HEK293 (cell line): ENCODE data around the gene RTN4IP1.

Experiments used
- CTCF ChIA-PET: fragments of 350-600 bp; formaldehyde crosslinking; extraction: SDS; loops from one replicate; lab custom pipeline; 2021; ENCODE audit warnings: antibody characterized with exemption; lab: Yijun Ruan, JAX
- POLR2A ChIA-PET: fragments of 300-600 bp; formaldehyde crosslinking; extraction: SDS; loops from one replicate; lab custom pipeline; 2020; ENCODE audit warnings: antibody characterized with exemption, inconsistent platforms; lab: Yijun Ruan, JAX
- H3K27ac ChIP-seq: fragments of 200-500 bp; sonication (Bioruptor generic); 2 replicates; pipeline ENCODE4 v1.5.1; 2014; ENCODE audit warnings: low read depth, low read length, control low read depth, inconsistent platforms; ENCODE audit errors: extremely low read depth
- H3K36me3 ChIP-seq, 2 experiments: fragments of 200-500 bp in 1 of 2; sonication (Bioruptor generic) in 1 of 2; 1 replicate in 1 of 2; 2 replicates in 1 of 2; pipeline ENCODE4 v1.5.1; 2014 to 2017; ENCODE audit warnings: inconsistent platforms in 2 of 2, low read length in 2 of 2; ENCODE audit not compliant: control insufficient read depth in 2 of 2, insufficient read depth in 1 of 2
- H3K4me1 ChIP-seq: fragments of 200-500 bp; sonication (Bioruptor generic); 2 replicates; pipeline ENCODE4 v1.5.1; 2014; ENCODE audit warnings: mild to moderate bottlenecking, low read length, inconsistent platforms; ENCODE audit not compliant: control insufficient read depth, insufficient read depth
- H3K4me3 ChIP-seq: 2 replicates; pipeline ENCODE4 v1.5.1; 2011; ENCODE audit warnings: low read depth, mild to moderate bottlenecking, control low read depth, low read length, moderate library complexity
- H3K9me3 ChIP-seq: fragments of 200-500 bp; sonication (Bioruptor generic); 2 replicates; pipeline ENCODE4 v1.5.1; 2014; ENCODE audit warnings: low read depth, low read length, inconsistent platforms; ENCODE audit not compliant: control insufficient read depth, insufficient read depth
- HOXA7 ChIP-seq: sonication (generic); formaldehyde crosslinking; IDR thresholded peaks from 2 replicates; pipeline ENCODE4 v1.8.1; 2022; ENCODE audit warnings: missing genetic modification reagents, borderline replicate concordance
- HOXC10 ChIP-seq: sonication (generic); formaldehyde crosslinking; IDR thresholded peaks from 2 replicates; pipeline ENCODE4 v1.8.1; 2023; ENCODE audit warnings: mild to moderate bottlenecking, missing genetic modification reagents
- KLF1 ChIP-seq: fragments of 450-650 bp; formaldehyde crosslinking; IDR thresholded peaks from 2 replicates; pipeline ENCODE4 v1.5.1; 2016; ENCODE audit warnings: missing biosample characterization, missing genetic modification characterization
- KLF8 ChIP-seq: fragments of 450-650 bp; formaldehyde crosslinking; IDR thresholded peaks from 2 replicates; pipeline ENCODE4 v1.5.1; 2016; ENCODE audit warnings: missing biosample characterization, missing genetic modification characterization
- SP2 ChIP-seq: fragments of 450-650 bp; formaldehyde crosslinking; IDR thresholded peaks from 2 replicates; pipeline ENCODE4 v1.5.1; 2016; ENCODE audit warnings: missing biosample characterization, missing genetic modification characterization
- TCF7L2 ChIP-seq: IDR thresholded peaks from 2 replicates; pipeline ENCODE4 v1.6.1; 2011; ENCODE audit warnings: low read depth, mild to moderate bottlenecking, inconsistent platforms, low read length, moderate library complexity, borderline replicate concordance
- WT1 ChIP-seq: fragments of 450-650 bp; formaldehyde crosslinking; IDR thresholded peaks from 2 replicates; pipeline ENCODE4 v1.5.1; 2016; ENCODE audit warnings: missing biosample characterization, missing genetic modification characterization
- ZBTB17 ChIP-seq: fragments of 450-650 bp; formaldehyde crosslinking; IDR thresholded peaks from 2 replicates; pipeline ENCODE4 v1.5.1; 2016; ENCODE audit warnings: missing biosample characterization, missing genetic modification characterization
- ZBTB8A ChIP-seq: fragments of 450-650 bp; formaldehyde crosslinking; IDR thresholded peaks from 2 replicates; pipeline ENCODE4 v1.5.1; 2016; ENCODE audit warnings: missing biosample characterization, missing genetic modification characterization
- ZFP41 ChIP-seq: fragments of 450-650 bp; formaldehyde crosslinking; IDR thresholded peaks from 2 replicates; pipeline ENCODE4 v1.5.1; 2016; ENCODE audit warnings: missing biosample characterization, missing genetic modification characterization, borderline replicate concordance
- ZNF114 ChIP-seq: fragments of 450-650 bp; formaldehyde crosslinking; IDR thresholded peaks from 2 replicates; pipeline ENCODE4 v1.5.0; 2017; ENCODE audit warnings: missing biosample characterization, missing genetic modification characterization
- ZNF140 ChIP-seq: fragments of 450-650 bp; formaldehyde crosslinking; IDR thresholded peaks from 2 replicates; pipeline ENCODE4 v1.5.1; 2016; ENCODE audit warnings: missing biosample characterization, missing genetic modification characterization
- ZNF214 ChIP-seq: fragments of 450-650 bp; formaldehyde crosslinking; IDR thresholded peaks from 2 replicates; pipeline ENCODE4 v1.5.1; 2017; ENCODE audit warnings: missing biosample characterization, mild to moderate bottlenecking, missing genetic modification characterization, borderline replicate concordance
- ZNF221 ChIP-seq: fragments of 450-650 bp; formaldehyde crosslinking; IDR thresholded peaks from 2 replicates; pipeline ENCODE4 v1.5.1; 2017; ENCODE audit warnings: missing biosample characterization, missing genetic modification characterization, borderline replicate concordance
- ZNF223 ChIP-seq: fragments of 450-650 bp; formaldehyde crosslinking; IDR thresholded peaks from 2 replicates; pipeline ENCODE4 v1.5.1; 2016; ENCODE audit warnings: missing biosample characterization, missing genetic modification characterization
- ZNF239 ChIP-seq: fragments of 450-650 bp; formaldehyde crosslinking; IDR thresholded peaks from 2 replicates; pipeline ENCODE4 v1.5.1; 2016; ENCODE audit warnings: missing biosample characterization, missing genetic modification characterization
- ZNF324 ChIP-seq: fragments of 450-650 bp; formaldehyde crosslinking; IDR thresholded peaks from 2 replicates; pipeline ENCODE4 v1.5.1; 2016; ENCODE audit warnings: missing biosample characterization, missing genetic modification characterization
- ZNF433 ChIP-seq: fragments of 450-650 bp; formaldehyde crosslinking; IDR thresholded peaks from 2 replicates; pipeline ENCODE4 v1.5.1; 2016; ENCODE audit warnings: missing biosample characterization, missing genetic modification characterization, low read depth
- ZNF501 ChIP-seq: fragments of 450-650 bp; formaldehyde crosslinking; IDR thresholded peaks from 2 replicates; pipeline ENCODE4 v1.5.1; 2016; ENCODE audit warnings: missing biosample characterization, missing genetic modification characterization
- ZNF510 ChIP-seq: fragments of 450-650 bp; formaldehyde crosslinking; IDR thresholded peaks from 2 replicates; pipeline ENCODE4 v1.5.1; 2018; ENCODE audit warnings: mild to moderate bottlenecking, missing genetic modification characterization, missing biosample characterization; ENCODE audit not compliant: insufficient replicate concordance
- ZNF521 ChIP-seq: fragments of 450-650 bp; formaldehyde crosslinking; IDR thresholded peaks from 2 replicates; pipeline ENCODE4 v1.5.1; 2017; ENCODE audit warnings: missing biosample characterization, mild to moderate bottlenecking, missing genetic modification characterization
- ZNF544 ChIP-seq: fragments of 450-650 bp; formaldehyde crosslinking; IDR thresholded peaks from 2 replicates; pipeline ENCODE4 v1.5.0; 2017; ENCODE audit warnings: missing biosample characterization, missing genetic modification characterization
- ZNF654 ChIP-seq: fragments of 450-650 bp; formaldehyde crosslinking; IDR thresholded peaks from 2 replicates; pipeline ENCODE4 v1.5.1; 2016; ENCODE audit warnings: low read depth, missing biosample characterization, missing genetic modification characterization
- ZNF768 ChIP-seq: fragments of 450-650 bp; formaldehyde crosslinking; IDR thresholded peaks from 2 replicates; pipeline ENCODE4 v1.5.1; 2018; ENCODE audit warnings: missing biosample characterization, mild to moderate bottlenecking, missing genetic modification characterization
- ZSCAN30 ChIP-seq: fragments of 450-650 bp; IDR thresholded peaks from 2 replicates; pipeline ENCODE4 v1.5.1; 2018; ENCODE audit warnings: missing biosample characterization, mild to moderate bottlenecking, missing genetic modification characterization, moderate library complexity
- TF ChIP-seq, protein P1 (sequence below): fragments of 450-650 bp; formaldehyde crosslinking; IDR thresholded peaks from 2 replicates; pipeline ENCODE4 v1.5.0; 2017; ENCODE audit warnings: missing biosample characterization, missing genetic modification characterization, borderline replicate concordance
- TF ChIP-seq, protein P2 (sequence below): fragments of 450-650 bp; formaldehyde crosslinking; IDR thresholded peaks from 2 replicates; pipeline ENCODE4 v1.5.1; 2016; ENCODE audit warnings: missing biosample characterization, missing genetic modification characterization
- TF ChIP-seq, protein P3 (sequence below): fragments of 450-650 bp; formaldehyde crosslinking; IDR thresholded peaks from 2 replicates; pipeline ENCODE4 v1.5.1; 2017; ENCODE audit warnings: missing biosample characterization, missing genetic modification characterization
- TF ChIP-seq, protein P4 (sequence below): IDR thresholded peaks from 2 replicates; pipeline ENCODE4 v1.6.1; 2011; ENCODE audit warnings: mild to moderate bottlenecking, low read depth, low read length, borderline replicate concordance

The RTN4IP1 gene

GRCh38 chr6:106530502-106530901, 98.8 kb downstream of the RTN4IP1 start:
- H3K9me3 ChIP-seq: no peaks in the 10 kb centered on the region
- TF ChIP-seq ZSCAN30 (tag by site-specific recombination) (no peak), ZNF214 (tag by site-specific recombination) (no peak), ZBTB17 (no peak), ZNF221 (tag by site-specific recombination) (no peak), ZNF114 (no peak), SP2 (no peak), ZNF768 (no peak), HOXA7 (no peak), ZNF324 (tag by site-specific recombination) (no peak), ZNF501 (no peak), ZNF654 (no peak), TCF7L2 (no peak), ZFP41 (no peak), ZNF544 (tag by site-specific recombination) (no peak), KLF1 (tag by site-specific recombination) (no peak), KLF8 (no peak)
- TF ChIP-seq, protein P1, sequence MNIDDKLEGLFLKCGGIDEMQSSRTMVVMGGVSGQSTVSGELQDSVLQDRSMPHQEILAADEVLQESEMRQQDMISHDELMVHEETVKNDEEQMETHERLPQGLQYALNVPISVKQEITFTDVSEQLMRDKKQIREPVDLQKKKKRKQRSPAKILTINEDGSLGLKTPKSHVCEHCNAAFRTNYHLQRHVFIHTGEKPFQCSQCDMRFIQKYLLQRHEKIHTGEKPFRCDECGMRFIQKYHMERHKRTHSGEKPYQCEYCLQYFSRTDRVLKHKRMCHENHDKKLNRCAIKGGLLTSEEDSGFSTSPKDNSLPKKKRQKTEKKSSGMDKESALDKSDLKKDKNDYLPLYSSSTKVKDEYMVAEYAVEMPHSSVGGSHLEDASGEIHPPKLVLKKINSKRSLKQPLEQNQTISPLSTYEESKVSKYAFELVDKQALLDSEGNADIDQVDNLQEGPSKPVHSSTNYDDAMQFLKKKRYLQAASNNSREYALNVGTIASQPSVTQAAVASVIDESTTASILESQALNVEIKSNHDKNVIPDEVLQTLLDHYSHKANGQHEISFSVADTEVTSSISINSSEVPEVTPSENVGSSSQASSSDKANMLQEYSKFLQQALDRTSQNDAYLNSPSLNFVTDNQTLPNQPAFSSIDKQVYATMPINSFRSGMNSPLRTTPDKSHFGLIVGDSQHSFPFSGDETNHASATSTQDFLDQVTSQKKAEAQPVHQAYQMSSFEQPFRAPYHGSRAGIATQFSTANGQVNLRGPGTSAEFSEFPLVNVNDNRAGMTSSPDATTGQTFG: no peak
- TF ChIP-seq, protein P2, sequence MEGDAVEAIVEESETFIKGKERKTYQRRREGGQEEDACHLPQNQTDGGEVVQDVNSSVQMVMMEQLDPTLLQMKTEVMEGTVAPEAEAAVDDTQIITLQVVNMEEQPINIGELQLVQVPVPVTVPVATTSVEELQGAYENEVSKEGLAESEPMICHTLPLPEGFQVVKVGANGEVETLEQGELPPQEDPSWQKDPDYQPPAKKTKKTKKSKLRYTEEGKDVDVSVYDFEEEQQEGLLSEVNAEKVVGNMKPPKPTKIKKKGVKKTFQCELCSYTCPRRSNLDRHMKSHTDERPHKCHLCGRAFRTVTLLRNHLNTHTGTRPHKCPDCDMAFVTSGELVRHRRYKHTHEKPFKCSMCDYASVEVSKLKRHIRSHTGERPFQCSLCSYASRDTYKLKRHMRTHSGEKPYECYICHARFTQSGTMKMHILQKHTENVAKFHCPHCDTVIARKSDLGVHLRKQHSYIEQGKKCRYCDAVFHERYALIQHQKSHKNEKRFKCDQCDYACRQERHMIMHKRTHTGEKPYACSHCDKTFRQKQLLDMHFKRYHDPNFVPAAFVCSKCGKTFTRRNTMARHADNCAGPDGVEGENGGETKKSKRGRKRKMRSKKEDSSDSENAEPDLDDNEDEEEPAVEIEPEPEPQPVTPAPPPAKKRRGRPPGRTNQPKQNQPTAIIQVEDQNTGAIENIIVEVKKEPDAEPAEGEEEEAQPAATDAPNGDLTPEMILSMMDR (tag by site-specific recombination): no peak
- TF ChIP-seq, protein P3, sequence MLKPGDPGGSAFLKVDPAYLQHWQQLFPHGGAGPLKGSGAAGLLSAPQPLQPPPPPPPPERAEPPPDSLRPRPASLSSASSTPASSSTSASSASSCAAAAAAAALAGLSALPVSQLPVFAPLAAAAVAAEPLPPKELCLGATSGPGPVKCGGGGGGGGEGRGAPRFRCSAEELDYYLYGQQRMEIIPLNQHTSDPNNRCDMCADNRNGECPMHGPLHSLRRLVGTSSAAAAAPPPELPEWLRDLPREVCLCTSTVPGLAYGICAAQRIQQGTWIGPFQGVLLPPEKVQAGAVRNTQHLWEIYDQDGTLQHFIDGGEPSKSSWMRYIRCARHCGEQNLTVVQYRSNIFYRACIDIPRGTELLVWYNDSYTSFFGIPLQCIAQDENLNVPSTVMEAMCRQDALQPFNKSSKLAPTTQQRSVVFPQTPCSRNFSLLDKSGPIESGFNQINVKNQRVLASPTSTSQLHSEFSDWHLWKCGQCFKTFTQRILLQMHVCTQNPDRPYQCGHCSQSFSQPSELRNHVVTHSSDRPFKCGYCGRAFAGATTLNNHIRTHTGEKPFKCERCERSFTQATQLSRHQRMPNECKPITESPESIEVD: no peak
- TF ChIP-seq, all 188 proteins: peak for 0
- no peak overlapping the region for H3K27ac ChIP-seq
- H3K36me3 ChIP-seq: no peaks in the 10 kb centered on the region
- peaks cover 4% of the 10 kb centered on the region for H3K4me1 ChIP-seq
- POLR2A ChIA-PET: no interaction called here
- H3K4me3 ChIP-seq: no peak overlapping the region
- CTCF ChIA-PET: interaction anchor here (0.7 to 1.0 kb wide), 2 partner anchors 37 to 337 kb away, joined by 3 read pairs; no protein-coding TSS in a partner anchor

DNA sequence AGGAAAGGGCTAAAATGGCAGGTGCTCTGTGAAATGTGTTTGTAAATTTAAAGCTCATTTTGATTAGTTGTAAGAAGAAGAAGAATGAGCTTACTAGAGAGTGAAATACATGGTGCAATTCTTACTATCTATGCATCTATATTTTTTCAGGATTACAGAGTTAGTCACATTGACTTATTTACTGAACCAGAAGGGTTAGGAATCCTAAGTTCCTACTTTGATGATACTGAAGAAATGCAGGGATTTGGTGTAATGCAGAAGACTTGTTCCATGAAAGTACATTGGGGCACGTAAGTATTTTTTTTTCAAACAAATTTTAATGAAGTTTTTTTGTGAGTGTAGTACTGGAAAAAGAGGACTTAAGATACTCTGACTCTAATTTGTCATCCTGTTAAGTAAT, 99.3 kb downstream of the RTN4IP1 start:
- H3K27ac ChIP-seq: no peak overlapping the region
- no peak for TF ChIP-seq ZBTB8A (tag by site-specific recombination)
- no peak for TF ChIP-seq ZNF223 (tag by site-specific recombination)
- no peak for TF ChIP-seq ZNF433 (tag by site-specific recombination)
- no peak for TF ChIP-seq ZNF214 (tag by site-specific recombination)
- TF ChIP-seq, protein P4, sequence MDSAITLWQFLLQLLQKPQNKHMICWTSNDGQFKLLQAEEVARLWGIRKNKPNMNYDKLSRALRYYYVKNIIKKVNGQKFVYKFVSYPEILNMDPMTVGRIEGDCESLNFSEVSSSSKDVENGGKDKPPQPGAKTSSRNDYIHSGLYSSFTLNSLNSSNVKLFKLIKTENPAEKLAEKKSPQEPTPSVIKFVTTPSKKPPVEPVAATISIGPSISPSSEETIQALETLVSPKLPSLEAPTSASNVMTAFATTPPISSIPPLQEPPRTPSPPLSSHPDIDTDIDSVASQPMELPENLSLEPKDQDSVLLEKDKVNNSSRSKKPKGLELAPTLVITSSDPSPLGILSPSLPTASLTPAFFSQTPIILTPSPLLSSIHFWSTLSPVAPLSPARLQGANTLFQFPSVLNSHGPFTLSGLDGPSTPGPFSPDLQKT: no peak
- TF ChIP-seq ZNF510 (tag by site-specific recombination): no peak
- TF ChIP-seq ZNF521 (tag by site-specific recombination): no peak
- no peak for TF ChIP-seq WT1 (tag by site-specific recombination)
- TF ChIP-seq ZNF239 (tag by site-specific recombination): no peak
- TF ChIP-seq HOXC10 (CRISPR knock-in tag): no peak
- TF ChIP-seq ZNF140 (tag by site-specific recombination): no peak
- TF ChIP-seq, all 188 proteins: peak for 0
- POLR2A ChIA-PET: no interaction called here
- Histone ChIP-seq H3K9me3 (no peaks in the 10 kb centered on the region), H3K4me1 (peaks cover 7% of the 10 kb centered on the region), H3K36me3 (no peaks in the 10 kb centered on the region), H3K4me3 (no peak overlapping the region)
- CTCF ChIA-PET: interaction anchor here (0.7 kb wide), 1 partner anchor 221 kb away, joined by 3 read pairs; no protein-coding TSS in a partner anchor
